ENCODE results near the gene SLX4IP.

SLX4IP gene

DNA sequence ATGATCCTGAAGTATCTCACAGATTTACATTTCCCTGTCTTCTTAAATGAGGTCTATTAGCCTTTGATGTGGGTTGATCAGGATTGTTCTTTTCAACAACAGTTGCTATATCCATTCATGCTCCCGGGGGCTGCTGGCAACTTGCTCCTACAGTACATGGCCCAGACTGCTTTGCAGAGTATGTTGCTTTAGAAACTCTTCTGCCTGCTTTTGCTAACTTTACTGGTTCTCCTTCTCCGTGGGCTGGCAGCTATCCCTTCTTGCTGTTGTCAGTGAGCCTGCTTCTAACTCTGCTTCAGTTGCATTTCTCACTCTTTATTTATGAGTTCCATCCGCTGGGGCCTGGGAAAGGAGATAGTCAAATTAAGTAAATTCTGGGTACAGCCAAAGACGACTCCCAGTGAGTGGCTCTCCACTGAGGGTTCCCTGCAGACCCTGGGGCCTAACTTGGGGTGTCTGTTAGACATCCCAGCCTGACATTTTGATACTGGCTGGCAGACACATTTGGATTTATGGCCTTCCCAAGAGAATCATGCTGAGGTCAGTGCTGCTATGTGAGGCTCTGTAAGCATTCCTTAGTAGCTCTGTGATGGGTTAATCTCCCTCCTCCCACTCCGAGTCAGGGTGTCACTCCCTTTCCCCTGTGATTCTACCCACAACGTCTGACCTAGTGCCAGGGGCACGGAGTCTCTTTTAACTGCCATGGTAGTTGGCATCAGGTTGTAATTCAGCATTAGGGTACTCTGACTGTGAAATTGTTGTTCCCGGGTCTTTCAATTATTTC is 73.6 kb downstream of the SLX4IP start:
- in situ Hi-C loops (cut with MboI; ENCODE audit: low sequenced_read_pairs, unreplicated experiment) = no loop called here
- DNase-seq (ENCODE audit: low spot score) = no peak
- TF ChIP-seq, protein P1, sequence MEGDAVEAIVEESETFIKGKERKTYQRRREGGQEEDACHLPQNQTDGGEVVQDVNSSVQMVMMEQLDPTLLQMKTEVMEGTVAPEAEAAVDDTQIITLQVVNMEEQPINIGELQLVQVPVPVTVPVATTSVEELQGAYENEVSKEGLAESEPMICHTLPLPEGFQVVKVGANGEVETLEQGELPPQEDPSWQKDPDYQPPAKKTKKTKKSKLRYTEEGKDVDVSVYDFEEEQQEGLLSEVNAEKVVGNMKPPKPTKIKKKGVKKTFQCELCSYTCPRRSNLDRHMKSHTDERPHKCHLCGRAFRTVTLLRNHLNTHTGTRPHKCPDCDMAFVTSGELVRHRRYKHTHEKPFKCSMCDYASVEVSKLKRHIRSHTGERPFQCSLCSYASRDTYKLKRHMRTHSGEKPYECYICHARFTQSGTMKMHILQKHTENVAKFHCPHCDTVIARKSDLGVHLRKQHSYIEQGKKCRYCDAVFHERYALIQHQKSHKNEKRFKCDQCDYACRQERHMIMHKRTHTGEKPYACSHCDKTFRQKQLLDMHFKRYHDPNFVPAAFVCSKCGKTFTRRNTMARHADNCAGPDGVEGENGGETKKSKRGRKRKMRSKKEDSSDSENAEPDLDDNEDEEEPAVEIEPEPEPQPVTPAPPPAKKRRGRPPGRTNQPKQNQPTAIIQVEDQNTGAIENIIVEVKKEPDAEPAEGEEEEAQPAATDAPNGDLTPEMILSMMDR (IDR thresholded peaks at IDR 0.05; ENCODE audit: borderline replicate concordance, control extremely low read depth, extremely low read depth, insufficient read depth, missing control alignments) = no peak

DNA sequence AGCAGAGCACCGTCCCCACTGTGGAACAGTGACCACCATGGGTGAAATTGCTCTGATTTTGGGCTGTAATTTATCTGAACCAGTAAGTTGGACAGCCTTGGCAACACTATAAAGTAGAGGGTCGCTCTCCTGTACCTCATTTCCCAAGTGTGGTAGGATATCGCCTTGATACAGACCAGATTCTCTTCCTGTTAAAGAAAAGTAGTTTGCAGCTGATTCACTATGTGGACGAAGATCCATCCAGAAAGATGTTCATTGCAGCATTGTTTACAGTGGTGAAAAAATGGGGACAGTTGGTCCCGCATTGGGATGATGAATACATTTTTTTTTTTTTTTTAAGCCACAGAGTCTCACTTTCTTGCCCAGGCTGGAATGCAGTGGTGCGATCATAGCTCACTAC is 74.3 kb downstream of the SLX4IP start:
- TF ChIP-seq, protein P1 (IDR thresholded peaks at IDR 0.05; ENCODE audit: borderline replicate concordance, control extremely low read depth, extremely low read depth, insufficient read depth, missing control alignments) = no peak
- DNase-seq (ENCODE audit: low spot score) = no peak
- in situ Hi-C loops (cut with MboI; ENCODE audit: low sequenced_read_pairs, unreplicated experiment) = no loop called here

DNA sequence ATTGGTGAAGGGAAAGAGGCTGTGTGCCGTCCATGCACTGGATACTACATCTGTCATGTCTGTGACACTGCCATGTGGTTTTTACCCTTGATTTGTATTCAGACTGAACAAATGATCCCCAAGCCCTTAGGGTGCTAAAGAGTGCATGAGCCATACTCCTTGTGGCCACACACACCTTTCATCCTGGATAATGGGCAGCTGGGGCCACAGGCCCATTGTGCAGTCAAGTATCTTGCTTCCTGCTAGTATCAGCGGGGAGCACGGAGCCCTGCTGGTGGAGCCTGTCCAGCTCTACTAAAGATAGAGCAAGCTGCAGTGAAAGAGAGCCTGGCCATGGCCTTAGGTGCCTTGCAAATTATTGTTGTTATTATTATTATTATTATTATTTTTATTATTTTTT is 75.1 kb downstream of the SLX4IP start:
- TF ChIP-seq, protein P1 (IDR thresholded peaks at IDR 0.05; ENCODE audit: borderline replicate concordance, control extremely low read depth, extremely low read depth, insufficient read depth, missing control alignments) = no peak

DNA sequence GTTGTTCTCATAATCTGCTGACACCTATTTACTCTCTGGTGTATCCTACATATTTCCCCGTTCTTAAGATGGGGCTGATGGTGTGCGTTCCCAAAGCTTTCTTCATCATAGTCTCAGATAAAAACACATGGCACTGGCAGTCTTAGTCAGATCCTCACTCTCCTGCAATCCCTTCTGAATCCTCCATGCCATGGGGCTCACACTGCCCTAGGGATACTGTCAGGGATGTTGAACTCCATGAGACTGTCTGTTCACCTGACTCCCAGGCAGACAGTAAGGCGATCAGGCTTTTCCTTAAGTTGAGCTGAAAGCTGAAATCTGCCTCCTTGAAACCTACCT is 76.0 kb downstream of the SLX4IP start:
- in situ Hi-C loops (cut with MboI; ENCODE audit: low sequenced_read_pairs, unreplicated experiment) = no loop called here
- TF ChIP-seq, protein P1 (IDR thresholded peaks at IDR 0.05; ENCODE audit: borderline replicate concordance, control extremely low read depth, extremely low read depth, insufficient read depth, missing control alignments) = no peak
- DNase-seq (ENCODE audit: low spot score) = no peak

More for the DNA sequence above, 75.1 kb downstream of the SLX4IP start:
- DNase-seq (ENCODE audit: low spot score) = no peak
- in situ Hi-C loops (cut with MboI; ENCODE audit: low sequenced_read_pairs, unreplicated experiment) = no loop called here

DNA sequence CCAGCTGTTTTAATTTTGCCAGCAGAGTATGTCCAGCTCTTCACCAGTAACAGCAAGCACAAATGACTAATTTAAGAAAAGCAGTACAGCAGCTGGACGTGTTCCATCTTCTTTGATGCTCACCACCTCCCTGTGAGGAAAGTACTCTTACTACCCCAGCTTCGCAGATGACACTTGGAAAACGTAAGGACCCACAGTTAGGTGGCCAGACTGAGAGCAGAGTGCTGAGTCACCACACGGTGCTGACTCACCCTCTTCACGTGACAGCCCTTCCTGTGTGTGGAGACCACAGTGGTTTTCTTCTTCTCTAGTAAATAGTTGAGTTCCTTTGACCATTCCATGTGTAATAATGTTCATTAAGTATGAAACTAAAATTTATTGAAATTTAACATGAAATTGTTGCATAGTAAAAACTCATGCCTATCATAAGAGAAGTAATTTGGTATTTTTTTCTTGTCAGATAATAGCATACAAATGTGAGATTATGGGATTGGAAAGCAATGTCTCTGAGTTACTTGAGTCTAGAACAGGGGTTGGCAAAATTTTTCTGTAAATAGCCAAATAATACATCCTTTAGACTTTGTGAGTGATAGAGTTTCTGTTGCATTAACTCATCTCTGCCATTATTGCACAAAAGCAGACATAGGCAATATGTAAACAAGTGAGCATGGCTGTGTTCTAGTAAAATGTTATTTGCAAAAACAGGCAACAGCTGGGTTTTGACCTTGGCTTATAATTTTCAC is 76.6 kb downstream of the SLX4IP start:
- in situ Hi-C loops (cut with MboI; ENCODE audit: low sequenced_read_pairs, unreplicated experiment) = no loop called here
- DNase-seq (ENCODE audit: low spot score) = peak; percentile 75
- TF ChIP-seq, protein P1 (IDR thresholded peaks at IDR 0.05; ENCODE audit: borderline replicate concordance, control extremely low read depth, extremely low read depth, insufficient read depth, missing control alignments) = no peak

DNA sequence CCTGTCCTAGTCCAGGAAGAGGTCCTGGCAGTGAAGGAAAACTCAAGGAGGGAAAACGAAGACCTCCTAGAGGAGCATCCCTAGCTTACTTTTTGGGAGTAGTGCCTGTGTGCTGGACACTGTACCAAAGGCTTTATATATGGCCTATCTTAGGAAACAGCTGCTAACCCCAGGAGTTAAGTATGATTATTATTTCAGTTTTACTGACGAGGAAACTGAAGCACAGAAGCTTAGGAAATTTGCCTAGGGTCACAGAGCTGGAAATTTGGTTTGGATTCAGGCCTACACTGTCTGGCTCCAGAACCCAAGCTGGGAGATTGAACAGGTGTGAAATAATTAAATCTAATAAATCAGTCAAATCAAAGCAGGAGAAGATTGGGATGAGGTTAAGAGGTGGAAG is 78.0 kb downstream of the SLX4IP start:
- DNase-seq (ENCODE audit: low spot score) = no peak
- TF ChIP-seq, protein P1 (IDR thresholded peaks at IDR 0.05; ENCODE audit: borderline replicate concordance, control extremely low read depth, extremely low read depth, insufficient read depth, missing control alignments) = no peak
- in situ Hi-C loops (cut with MboI; ENCODE audit: low sequenced_read_pairs, unreplicated experiment) = no loop called here
